Measurements from ENCODE around the gene NID1.

DNA sequence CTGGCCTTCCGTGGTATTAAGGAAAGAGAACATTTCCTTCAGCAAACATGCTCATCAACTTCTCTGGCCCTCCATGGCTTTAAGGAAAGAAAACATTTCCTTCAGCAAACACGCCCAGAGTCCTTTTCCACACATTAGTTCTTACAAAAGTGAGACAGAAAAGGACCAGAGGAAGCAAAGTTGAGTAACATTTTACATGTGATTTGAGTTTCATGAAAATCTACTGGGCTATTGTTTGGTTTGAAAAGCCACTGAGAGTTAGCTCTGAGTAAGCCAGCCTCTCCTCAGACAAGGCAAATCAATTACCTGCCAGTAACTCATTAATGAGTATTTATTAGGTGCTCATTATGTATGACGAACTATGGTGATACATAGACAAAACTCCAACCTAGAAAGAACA is 78.0 kb downstream of the NID1 start:
- TF ChIP-seq, protein P1, sequence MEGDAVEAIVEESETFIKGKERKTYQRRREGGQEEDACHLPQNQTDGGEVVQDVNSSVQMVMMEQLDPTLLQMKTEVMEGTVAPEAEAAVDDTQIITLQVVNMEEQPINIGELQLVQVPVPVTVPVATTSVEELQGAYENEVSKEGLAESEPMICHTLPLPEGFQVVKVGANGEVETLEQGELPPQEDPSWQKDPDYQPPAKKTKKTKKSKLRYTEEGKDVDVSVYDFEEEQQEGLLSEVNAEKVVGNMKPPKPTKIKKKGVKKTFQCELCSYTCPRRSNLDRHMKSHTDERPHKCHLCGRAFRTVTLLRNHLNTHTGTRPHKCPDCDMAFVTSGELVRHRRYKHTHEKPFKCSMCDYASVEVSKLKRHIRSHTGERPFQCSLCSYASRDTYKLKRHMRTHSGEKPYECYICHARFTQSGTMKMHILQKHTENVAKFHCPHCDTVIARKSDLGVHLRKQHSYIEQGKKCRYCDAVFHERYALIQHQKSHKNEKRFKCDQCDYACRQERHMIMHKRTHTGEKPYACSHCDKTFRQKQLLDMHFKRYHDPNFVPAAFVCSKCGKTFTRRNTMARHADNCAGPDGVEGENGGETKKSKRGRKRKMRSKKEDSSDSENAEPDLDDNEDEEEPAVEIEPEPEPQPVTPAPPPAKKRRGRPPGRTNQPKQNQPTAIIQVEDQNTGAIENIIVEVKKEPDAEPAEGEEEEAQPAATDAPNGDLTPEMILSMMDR (IDR thresholded peaks at IDR 0.05), result no peak
- no peak for TF ChIP-seq POLR2A (IDR thresholded peaks at IDR 0.05)
